Neural cell (in vitro differentiated cells): ENCODE measurements around the gene OLIG3.

Experiments
- EZH2 ChIP-seq: fragments of 200-600, 300-800 bp; shearing (Covaris generic), sonication (generic); IDR thresholded peaks from 2 replicates; pipeline ENCODE4 v1.6.1; 2014; ENCODE audit warnings: antibody characterized with exemption, low read length, borderline replicate concordance, mild to moderate bottlenecking; ENCODE audit not compliant: insufficient read depth, poor library complexity, severe bottlenecking
- POLR2AphosphoS5 ChIP-seq: IDR thresholded peaks from 2 replicates; pipeline ENCODE4 v1.6.1; 2012
- TAF1 ChIP-seq: IDR thresholded peaks from 2 replicates; pipeline ENCODE4 v1.6.1; 2012; ENCODE audit warnings: low read depth
- TF ChIP-seq, protein P1 (sequence below): fragments of 450-650 bp; IDR thresholded peaks from 2 replicates; pipeline ENCODE4 v1.5.1; 2014; ENCODE audit warnings: antibody characterized with exemption, mild to moderate bottlenecking, moderate library complexity; ENCODE audit not compliant: poor library complexity, severe bottlenecking

DNA sequence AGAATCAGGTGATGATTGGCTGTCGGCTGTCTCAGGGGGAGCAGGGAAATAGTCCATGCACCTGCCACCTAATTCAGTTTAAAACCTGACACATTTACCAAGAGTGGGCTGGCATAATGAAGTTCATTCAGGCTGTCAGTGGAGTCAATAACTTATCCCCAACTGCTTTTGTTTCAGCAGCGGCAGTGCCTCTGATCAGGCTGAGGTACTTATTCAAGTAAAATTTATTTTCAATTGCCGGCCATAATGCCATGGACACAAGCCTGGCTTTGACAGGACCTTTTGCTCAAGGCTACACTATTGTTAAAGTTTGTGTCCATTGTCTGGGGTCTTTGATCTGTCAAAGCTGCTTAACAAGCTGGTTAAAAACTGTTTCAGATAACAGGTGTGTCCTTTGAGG, 20.6 kb downstream of the OLIG3 start:
- TF ChIP-seq EZH2 (no peak), POLR2AphosphoS5 (no peak), TAF1 (no peak)
- TF ChIP-seq, protein P1, sequence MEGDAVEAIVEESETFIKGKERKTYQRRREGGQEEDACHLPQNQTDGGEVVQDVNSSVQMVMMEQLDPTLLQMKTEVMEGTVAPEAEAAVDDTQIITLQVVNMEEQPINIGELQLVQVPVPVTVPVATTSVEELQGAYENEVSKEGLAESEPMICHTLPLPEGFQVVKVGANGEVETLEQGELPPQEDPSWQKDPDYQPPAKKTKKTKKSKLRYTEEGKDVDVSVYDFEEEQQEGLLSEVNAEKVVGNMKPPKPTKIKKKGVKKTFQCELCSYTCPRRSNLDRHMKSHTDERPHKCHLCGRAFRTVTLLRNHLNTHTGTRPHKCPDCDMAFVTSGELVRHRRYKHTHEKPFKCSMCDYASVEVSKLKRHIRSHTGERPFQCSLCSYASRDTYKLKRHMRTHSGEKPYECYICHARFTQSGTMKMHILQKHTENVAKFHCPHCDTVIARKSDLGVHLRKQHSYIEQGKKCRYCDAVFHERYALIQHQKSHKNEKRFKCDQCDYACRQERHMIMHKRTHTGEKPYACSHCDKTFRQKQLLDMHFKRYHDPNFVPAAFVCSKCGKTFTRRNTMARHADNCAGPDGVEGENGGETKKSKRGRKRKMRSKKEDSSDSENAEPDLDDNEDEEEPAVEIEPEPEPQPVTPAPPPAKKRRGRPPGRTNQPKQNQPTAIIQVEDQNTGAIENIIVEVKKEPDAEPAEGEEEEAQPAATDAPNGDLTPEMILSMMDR, result no peak
